Measurements from ENCODE around the gene PRPS1L1.

The PRPS1L1 gene

DNA sequence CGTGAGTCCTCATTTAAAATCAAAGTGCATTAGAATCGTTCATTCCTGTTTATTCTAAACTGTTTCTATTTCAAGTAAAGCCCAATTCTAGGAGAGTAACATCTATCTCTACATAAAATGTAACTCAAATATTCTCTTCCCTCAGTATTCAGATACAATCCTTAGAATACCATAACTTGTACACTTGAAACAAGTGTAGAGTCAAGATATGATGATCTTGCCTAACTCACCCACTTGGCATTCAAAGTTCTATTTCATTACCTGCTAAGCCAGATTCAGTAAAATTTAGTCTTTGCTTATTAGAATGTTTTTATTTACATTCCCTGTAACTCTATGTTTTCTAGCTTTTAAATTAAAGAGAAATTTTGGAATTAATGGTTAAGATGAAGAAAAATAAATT, 31.6 kb downstream of the PRPS1L1 start:
- TF ChIP-seq CTCF (conservative IDR thresholded peaks at IDR 0.05): no peak
- no peak for TF ChIP-seq ZFX (IDR thresholded peaks at IDR 0.05)
- no peak overlapping the region for H3K27ac ChIP-seq

DNA sequence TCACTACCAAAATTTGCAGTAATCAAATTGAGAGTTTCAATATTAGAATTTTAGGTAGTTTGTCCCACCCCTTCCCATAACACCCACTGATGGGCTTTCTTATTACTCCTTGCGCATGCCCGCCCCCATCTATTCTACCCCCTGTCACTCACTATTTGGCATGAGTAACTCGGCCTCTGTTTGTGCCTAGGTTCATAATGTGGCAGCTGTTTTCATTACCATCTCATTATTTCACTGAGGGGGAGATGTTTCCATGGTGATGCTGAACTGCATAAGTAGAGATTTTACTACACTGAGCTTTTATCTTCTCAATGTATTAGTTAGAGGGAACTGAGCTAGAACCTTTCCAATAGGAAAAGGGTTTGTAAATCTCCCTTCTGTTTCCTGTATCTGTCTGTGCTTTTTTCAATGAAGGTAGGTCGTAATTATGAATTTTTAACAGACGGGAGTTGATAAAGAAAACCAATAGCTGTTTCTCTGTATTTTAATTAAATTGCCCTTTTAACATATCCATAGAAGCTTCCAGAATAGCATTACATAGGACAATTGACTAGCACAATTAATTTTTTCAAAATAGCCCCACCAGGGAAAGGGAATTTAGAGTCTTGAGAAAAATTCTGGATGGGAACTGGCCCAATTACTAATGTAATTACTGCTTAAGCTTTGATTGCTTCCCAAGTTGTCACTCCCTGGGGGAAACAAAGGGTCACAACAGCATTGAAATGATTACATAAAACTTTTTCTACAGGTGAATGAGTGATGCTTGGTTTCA, 33.4 kb downstream of the PRPS1L1 start:
- TF ChIP-seq CTCF (conservative IDR thresholded peaks at IDR 0.05) (no peak), ZFX (IDR thresholded peaks at IDR 0.05) (no peak)

DNA sequence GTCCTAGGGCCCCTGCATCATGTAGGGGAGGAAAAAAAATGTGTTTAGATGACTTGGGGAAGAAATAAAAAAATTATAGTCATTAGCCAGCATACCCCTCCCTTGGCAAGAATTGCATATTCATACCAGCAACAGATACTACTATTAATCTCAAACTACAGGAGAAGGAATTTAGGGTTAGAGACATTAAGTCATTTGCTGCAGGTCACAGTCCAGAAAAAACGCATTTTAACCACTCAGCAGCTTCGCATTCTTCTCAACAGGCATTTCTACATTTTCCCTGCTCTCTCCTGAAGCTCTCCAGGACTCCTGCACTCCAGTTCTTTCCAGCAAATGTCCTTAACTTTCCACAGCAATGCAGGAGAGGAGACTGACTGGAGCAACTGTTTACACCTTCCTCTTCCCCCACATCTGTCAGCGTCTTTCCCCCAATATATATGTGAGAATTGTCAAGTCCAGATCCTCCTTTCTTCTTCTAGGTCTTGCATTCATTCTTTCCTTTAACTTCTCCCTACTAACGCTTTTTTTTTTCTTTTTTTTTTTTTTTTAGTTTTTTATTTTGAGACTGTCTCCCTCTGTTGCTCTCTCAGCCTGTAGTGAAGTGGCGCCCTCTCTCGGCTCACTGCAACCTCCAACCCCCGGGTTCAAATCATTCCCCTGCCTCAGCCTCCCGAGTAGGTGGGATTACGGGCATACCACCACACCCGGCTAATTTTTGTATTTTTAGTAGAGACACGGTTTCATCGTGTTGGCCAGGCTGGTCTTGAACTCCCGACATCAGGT, 35.6 kb downstream of the PRPS1L1 start:
- TF ChIP-seq CTCF (conservative IDR thresholded peaks at IDR 0.05) (peak; percentile 68), ZFX (IDR thresholded peaks at IDR 0.05) (no peak)

More for the DNA sequence above, 33.4 kb downstream of the PRPS1L1 start:
- no peak overlapping the region for H3K27ac ChIP-seq

DNA sequence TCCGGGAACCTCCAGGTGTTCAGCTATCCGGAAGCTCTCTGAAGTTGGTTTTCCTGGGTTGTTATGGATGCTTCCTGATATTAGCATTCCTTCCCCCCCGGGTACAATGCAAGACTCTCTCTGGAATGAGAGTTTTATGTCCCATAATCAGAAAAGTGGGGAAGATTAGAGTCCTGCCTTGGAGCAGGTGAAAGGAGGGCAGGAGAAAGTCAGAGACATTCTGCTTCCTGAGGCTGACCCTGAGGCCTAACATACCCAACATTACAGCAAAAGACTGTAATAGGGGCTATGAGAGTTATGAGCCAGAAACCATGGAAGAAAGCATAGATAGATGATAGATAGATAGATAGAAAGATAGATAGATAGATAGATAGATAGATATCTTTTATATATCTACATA, 36.9 kb downstream of the PRPS1L1 start:
- TF ChIP-seq CTCF (conservative IDR thresholded peaks at IDR 0.05) (no peak), ZFX (IDR thresholded peaks at IDR 0.05) (no peak)
- H3K27ac ChIP-seq: no peak overlapping the region

More for the DNA sequence above, 35.6 kb downstream of the PRPS1L1 start:
- no peak overlapping the region for H3K27ac ChIP-seq

- H3K27ac ChIP-seq: no peak overlapping the region
- TF ChIP-seq ZFX (IDR thresholded peaks at IDR 0.05) (no peak), CTCF (conservative IDR thresholded peaks at IDR 0.05) (no peak)
Observed at GRCh38 chr7:17989546-17989945, 38.1 kb downstream of the PRPS1L1 start.

GRCh38 chr7:17988858-17989257, 38.8 kb downstream of the PRPS1L1 start:
- TF ChIP-seq CTCF (conservative IDR thresholded peaks at IDR 0.05): no peak
- no peak for TF ChIP-seq ZFX (IDR thresholded peaks at IDR 0.05)
- no peak overlapping the region for H3K27ac ChIP-seq

- TF ChIP-seq ZFX (IDR thresholded peaks at IDR 0.05) (no peak), CTCF (conservative IDR thresholded peaks at IDR 0.05) (no peak)
Observed at GRCh38 chr7:17988141-17988540, 39.5 kb downstream of the PRPS1L1 start.

More at GRCh38 chr7:17988141-17988540, 39.5 kb downstream of the PRPS1L1 start:
- no peak overlapping the region for H3K27ac ChIP-seq
